ENCODE data around the gene RAB7A. TPM values are rescaled to one million over a fixed set of nuclear protein-coding genes. Genes with fewer than 3 reads are reported as not detected.

The RAB7A gene
- total and polyA plus RNA-seq, 10 of the 15 experiments (the other 5 are each of a cell fraction or from before 2014, with no cell fraction given): 40.3 to 212 (median 160) TPM

- in situ Hi-C loops (cut with MboI): no loop called here
- Histone ChIP-seq H2AFZ (ENCODE audit: control insufficient read depth, low read depth, low read length) (no peak overlapping the region), H3K36me3 (ENCODE audit: control insufficient read depth in 2 of 2, insufficient read depth in 2 of 2, low read length in 1 of 2) (no peaks in the 10 kb centered on the region; a peak in 1 of 4 replicates), H3K27me3 (replicated peaks in 1 of 2; ENCODE audit: control insufficient read depth in 2 of 2, insufficient read depth in 2 of 2, low read length in 1 of 2) (no peaks in the 10 kb centered on the region), H3K9me3 (replicated peaks; ENCODE audit: control insufficient read depth, insufficient read depth, low read length) (no peaks in the 10 kb centered on the region), H4K20me1 (ENCODE audit: control insufficient read depth, insufficient read depth) (peaks cover 2% of the 10 kb centered on the region; the same call in 1 of the 2 replicates), H3K27ac (ENCODE audit: control insufficient read depth, insufficient read depth) (peak overlapping the region; percentile 24), H3K79me2 (ENCODE audit: control insufficient read depth, insufficient read depth, low read length) (peaks cover 79% of the 10 kb centered on the region), H3K4me3 (peak overlapping the region; percentile 57; the same call in 1 of the 2 replicates), H3K4me1 (ENCODE audit: control insufficient read depth, insufficient read depth, low read length) (peaks cover 55% of the 10 kb centered on the region), H3K4me2 (ENCODE audit: control insufficient read depth, insufficient read depth) (peak overlapping the region; percentile 93), H3K9ac (ENCODE audit: control insufficient read depth, insufficient read depth, low read length) (no peak overlapping the region)
- no TSS peak for BruUV-seq (replicated peaks)
- intact Hi-C loops (cut with micrococcal nuclease; ENCODE audit: unreplicated experiment): loop anchor here (5.0 kb wide), 1 partner anchor 55 kb away; no protein-coding TSS in a partner anchor
- POLR2A ChIA-PET: interaction anchor here (0.5 to 3.3 kb wide), 4 partner anchors 17 to 93 kb away, joined by 3 to 11 read pairs (median 4); no protein-coding TSS in a partner anchor
- DNase-seq (ENCODE audit: low read depth, low spot score) (no peak), ATAC-seq (peak; percentile 87), FAIRE-seq (no peak)
- WGBS (ENCODE audit: insufficient coverage, insufficient replicate concordance, low lambda C conversion rate, missing lambda C conversion rate): 62% methylated on average over 12 of the region's 12 CpGs
- CTCF ChIA-PET: interaction anchor here (0.6 to 3.5 kb wide), 9 partner anchors 9 to 170 kb away, joined by 3 to 44 read pairs (median 5); no protein-coding TSS in a partner anchor
- TF ChIP-seq ZBTB40 (IDR thresholded peaks at IDR 0.05; ENCODE audit: borderline replicate concordance): no peak
- TF ChIP-seq RAD21 (IDR thresholded peaks at IDR 0.05; ENCODE audit: insufficient read depth, low read depth, low read length): peak; percentile 36; the same call in 1 of the 2 replicates
- peak in 1 of 2 experiments; percentile 71; a peak in 2 of 4 replicates for TF ChIP-seq SRF (IDR thresholded peaks at IDR 0.05; ENCODE audit: low read depth in 2 of 2, low read length in 2 of 2)
- TF ChIP-seq CTCF (IDR thresholded peaks at IDR 0.05 in 2 of 3, conservative IDR thresholded peaks at IDR 0.05 in 1 of 3; ENCODE audit: control insufficient read depth in 2 of 3, extremely low read depth in 1 of 3, insufficient read depth in 1 of 3, low read depth in 3 of 3, low read length in 3 of 3): peak; percentile 26 to 59 (median 59); a peak in 5 of 6 replicates
- SMC1A ChIA-PET (ENCODE audit: uncharacterized antibody, unreplicated experiment): interaction anchor here (1.2 to 3.8 kb wide), 8 partner anchors 9 to 107 kb away, joined by 3 to 23 read pairs (median 8); partner anchors contain the start of gene RAB7A
- RAD21 ChIA-PET (ENCODE audit: unreplicated experiment): interaction anchor here (1.2 to 3.7 kb wide), 4 partner anchors 17 to 170 kb away, joined by 3 to 23 read pairs (median 8); no protein-coding TSS in a partner anchor
These were observed 61.6 kb downstream of the RAB7A start for GRCh38 chr3:128787256-128788253.

Data from GM12878 (cell line).